HG03175 (cell line): ENCODE data around the gene UTS2B.

Source experiments
- ATAC-seq: cut with Tn5 transposase; IDR thresholded peaks from one replicate; pipeline ENCODE4 v1.9.1; 2021; ENCODE audit warnings: mild to moderate bottlenecking, moderate library complexity; ENCODE audit not compliant: unreplicated experiment

Gene UTS2B, protein sequence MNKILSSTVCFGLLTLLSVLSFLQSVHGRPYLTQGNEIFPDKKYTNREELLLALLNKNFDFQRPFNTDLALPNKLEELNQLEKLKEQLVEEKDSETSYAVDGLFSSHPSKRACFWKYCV

DNA sequence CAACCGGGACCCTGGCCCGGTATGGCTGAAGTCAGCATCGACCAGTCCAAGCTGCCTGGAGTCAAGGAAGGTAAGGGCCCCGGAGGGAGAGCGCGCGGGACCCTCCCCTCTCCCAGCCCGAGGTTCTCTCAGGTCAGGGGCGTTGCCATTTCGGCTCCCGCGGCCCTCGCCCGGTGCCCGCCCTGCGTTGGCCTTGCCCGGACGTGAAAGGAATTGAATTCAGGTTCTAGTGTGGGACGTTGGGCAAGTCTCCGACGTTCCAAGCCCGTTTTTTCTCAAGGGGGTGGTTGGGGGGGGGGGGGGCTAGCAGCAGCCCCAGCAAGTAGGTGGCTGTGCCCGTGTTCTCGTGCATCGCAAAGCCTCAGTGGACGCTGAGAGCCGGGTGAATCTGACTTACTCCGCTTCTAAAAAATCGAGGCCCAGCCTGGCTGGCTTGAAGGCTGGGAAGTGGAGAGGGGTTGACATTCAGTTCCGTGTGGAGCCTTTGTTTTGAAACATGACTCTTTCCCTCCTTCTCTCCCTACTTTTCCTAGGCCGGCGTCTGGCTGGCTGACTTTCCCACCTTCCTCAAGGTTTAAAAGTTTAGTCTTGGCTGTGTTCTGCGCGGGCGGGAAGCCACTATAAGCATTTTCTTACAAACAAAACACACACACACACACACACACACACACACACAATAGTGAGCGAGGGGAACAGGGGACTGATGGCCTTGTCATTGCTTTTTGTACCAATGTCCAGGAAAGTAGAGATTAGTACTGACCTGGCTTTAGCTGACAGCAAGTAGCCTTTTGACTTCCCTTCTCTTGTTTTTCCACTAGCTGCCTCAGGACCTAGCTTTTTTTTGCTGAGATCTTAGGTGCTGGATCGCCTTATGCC, at the start of gene UTS2B:
UTS2B (minus strand) TSS at position 873 of the 876 bp plus-strand sequence. CDS start 48,337 bp downstream, outside the sequence.
- peak; percentile 21 for ATAC-seq

DNA sequence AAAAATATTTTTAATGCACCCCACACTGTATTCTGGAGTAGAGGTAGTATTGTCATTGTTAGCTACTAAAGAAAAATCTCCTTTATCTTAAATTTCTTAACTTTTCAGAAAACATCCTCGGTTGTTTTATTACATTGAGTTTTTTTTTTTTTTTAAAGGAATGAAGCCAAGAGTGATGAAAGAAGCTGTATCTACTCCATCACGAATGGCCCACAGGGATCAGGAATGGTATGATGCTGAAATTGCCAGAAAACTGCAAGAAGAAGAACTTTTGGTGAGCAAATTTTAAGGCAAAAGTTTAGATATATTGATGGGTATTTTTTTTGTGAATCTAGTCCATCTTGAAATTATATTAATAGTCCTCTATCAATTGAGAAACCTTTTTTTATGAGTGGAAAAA, 49.7 kb upstream of the UTS2B start:
- no peak for ATAC-seq

DNA sequence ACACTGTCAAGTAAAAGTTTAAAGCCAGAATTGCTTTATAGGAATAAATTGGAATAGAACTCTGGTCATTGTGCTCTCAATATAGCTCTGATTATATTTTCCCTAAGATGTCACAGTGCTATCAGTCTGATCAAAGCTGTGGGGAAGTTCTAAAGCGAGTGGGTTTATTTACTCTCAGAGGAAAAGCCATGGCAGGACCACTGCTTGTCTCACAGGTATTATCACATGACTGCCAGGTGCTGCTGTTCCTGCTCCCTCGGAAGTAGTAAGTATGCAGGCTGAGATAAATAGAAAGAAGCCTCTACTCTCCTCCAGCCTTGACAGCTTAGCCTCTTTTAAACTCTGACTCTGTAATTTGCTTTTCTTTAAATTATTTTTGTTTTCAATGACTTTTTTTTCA, 49.1 kb upstream of the UTS2B start:
- ATAC-seq = no peak

DNA sequence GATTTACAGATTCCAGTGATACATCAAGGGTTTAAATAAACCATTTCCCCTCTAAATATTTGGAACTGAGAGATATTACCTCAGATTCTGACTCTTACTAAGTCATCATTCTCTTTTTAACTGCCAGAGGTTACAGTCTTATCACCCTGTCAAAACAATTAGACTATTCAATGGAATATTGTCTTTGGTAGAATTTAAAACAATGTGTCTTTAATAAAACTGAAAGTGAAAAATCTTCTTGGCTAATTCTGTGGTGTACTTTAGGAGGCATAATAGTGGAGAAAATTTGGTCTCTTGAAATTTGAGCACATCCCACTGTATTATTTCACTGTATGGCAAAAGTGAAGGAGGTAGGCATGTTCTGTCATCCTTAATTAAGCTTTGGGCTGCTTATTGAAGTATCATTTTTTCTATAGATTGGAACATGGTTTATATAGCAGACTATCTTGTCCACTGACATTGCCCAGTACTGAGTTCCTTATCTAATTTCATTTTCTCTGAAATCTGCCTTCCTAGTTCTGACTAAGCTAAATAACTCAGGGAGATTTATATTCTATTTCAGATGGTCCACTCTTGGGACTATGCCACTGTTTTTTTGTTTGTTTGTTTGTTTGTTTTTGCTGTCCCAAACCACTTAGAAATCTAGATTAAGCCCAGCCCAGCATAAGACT, 48.0 kb upstream of the UTS2B start:
- no peak for ATAC-seq

DNA sequence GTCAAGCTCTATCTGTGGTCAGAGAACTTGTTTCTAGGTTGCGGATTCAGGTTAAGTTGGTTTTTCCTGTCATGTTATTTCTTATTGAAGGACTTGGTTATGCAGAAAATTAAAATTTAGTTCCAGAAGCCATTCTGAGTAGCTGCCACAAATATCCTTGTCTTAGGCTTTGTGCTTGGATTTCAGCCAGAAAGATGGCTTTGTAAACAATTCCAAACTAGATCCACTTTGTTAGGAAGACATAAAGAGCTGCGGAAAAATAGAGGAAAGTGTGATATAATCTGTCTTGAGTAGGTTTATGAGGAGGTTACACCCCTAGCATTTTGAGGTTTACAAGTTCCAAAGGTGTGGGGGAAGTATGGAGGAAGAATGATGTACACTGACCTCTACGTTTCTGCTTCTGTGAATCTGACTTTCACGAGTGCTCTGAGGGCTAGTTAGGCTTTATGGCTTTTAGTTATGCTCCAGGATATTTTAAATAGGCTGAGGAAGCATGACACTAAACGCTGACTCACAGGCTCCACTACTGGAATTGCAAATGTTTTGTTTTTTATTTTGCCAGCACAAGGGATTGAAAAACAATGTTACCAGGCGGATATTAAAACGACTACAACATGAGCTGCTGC, 46.3 kb upstream of the UTS2B start:
- ATAC-seq = no peak

DNA sequence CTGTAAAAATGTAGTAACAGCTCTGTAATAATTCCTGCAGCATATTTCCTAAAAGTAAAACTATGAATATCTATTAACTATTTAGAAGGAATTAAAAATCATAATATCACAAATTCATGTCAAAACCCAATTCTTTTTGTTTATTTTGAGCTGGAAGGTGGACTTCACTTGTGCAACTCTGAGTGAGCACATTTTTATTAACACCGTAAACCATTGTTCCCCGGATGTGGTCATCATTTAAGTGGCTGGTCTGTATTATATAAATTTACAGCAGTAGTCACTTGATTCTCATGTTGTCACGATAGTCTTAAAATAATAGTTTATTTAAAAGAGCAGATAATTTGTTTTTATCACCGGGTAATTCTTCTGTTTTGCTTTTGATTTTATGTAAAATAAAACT, 43.0 kb upstream of the UTS2B start:
- ATAC-seq = no peak

DNA sequence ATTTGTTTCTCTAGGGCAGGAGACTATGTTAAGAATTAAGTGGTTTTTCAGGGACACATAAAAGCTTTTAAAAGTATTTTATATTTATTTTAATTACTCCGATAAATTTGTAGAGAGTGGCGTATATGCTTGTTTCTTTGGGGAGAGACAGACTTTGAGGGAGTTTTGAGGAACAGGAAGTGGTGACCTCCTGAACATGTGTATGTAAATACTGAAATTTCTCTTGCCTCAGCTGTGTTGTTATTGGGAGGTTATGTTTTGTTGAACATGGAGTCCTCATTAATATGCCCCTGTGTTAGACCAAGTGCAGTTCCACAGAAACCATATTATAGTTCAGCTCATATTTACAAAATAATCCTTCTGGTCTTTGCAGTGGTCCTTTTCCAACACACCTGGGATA, 41.8 kb upstream of the UTS2B start:
- ATAC-seq = no peak

DNA sequence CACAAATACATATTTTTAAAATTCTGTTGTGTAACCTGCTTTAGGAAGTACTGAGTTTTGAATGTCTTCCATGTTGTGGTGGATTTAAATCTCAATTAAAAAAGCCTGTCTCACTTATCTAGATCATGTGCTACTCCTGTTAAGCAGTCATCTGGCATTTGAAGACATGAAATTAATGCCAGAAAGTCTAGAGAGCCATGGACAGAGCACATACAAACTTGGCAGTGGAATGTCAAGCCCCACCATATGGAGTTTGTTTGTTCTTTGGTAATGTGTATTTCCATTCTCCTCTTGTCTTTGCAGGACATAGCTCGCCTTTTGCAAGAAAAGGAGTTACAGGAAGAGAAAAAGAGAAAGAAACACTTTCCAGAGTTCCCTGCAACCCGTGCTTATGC, 39.3 kb upstream of the UTS2B start:
- no peak for ATAC-seq

DNA sequence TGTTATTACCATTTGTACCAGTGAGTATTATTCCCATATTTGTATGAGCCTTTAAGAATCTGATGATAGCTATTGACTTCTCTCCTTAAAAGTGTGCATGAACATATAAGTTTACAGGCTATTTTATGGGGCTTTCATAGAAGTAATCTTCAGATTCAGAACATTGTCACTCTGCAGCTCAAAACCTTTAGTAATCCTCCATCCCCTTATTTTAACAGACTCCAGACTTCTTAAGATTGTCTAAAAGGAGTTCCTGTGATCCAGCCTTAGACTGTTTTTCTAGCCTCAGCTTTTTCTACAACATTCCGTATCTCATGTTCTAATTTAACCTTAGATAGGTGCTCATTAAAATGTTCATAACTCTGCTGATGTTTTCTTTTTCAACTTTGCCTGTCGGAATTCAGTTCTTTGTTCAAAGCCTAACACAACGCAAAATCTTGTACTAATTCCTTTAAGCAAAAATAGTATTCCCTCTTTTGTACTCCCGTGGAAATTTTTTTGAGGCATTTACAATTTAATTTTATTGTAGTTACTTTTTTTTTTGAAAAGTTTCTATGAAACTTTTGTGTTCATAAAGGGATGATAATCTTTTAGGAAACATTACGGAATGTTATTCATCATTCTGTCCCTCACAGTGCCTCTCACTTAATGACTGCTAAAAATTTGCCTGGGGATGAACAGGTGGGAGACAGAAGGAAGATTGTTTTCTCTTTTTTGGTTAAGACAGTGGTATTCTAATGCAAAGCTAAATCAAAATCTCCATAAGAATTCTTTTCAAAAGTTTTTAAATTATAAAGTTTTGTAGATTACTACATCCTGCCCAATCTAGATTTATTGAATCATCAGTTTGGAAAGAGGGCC, 38.7 kb upstream of the UTS2B start:
- no peak for ATAC-seq

DNA sequence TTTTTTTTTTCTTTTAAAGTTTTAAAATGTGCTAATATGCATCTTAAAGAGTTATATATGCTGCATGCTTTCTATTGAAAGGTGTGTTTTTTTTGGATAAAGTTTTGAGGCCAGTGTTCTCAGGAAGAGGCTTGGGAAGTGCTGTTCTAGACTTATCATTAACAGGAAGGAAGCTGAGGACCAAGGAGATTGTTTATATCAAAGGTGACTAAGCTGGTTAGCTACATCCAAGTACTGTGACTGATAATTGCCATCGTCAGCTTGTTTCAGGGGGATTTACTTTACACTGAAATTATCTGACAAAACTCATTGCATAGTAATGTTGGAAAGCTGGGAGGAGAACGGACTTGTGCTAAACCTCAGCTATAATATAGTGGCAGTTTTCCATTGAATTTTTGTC, 36.3 kb upstream of the UTS2B start:
- no peak for ATAC-seq

DNA sequence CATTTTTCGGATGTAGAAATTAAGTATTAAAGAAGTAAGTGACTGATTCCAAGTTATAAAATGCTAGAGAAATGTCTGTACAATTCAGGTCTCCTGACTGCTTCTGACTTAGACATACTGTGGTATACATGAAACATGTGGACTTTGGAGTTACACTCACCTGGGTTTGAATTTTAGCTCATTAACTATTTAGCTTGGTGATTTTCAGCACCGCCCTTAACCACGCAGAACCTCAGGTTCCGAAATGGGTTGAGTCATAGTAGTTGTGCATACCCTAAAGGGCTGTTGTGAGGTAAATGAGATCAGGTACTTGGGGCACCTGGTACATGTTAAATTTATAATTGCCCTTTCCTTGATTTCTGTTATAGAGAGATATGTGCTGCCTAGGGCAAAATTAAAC, 32.9 kb upstream of the UTS2B start:
- no peak for ATAC-seq

DNA sequence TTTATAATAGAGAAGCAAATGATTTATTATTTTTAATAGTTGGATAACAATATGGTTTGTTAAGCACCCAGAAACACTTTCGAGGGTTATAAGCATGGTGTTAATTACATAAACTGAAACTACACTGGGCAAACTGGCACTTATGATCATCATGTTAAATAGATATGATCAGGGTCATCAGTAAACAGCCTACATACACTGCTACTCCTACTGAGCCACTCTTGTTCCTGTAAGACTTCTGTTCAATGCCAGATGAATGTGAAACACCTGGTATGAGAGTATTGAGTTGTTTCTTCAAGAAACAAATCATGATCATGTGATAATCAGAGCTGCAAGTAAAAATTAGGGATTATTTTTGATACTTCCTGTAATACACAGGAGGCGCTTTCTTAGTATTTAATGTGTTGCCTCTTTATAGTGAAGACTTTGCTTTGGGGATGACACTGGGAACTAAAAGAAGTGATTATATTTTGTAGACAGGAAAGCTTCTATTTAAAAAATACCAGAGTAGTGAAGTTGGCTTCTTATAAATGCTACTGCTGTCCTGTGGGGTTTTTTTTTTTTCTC, 32.3 kb upstream of the UTS2B start:
- ATAC-seq = peak; percentile 46

DNA sequence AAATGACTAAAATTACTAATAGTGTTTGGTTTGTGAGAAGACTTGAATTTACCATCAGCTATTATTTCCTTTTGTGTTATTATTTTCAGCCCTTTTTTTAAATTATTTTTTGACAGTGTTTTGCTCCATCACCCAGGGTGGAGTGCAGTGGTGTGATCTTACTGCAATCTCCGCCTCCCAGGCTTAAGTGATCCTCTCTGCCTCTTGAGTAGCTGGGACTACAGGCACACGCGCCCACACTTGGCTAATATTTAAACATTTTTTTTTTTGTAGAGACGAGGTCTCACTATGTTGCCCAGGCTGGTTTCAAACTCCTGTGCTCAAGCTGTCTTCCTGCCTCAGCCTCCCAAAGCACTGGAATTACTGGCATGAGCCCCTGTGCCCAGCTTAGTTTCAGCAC, 31.7 kb upstream of the UTS2B start:
- peak; percentile 22 for ATAC-seq

DNA sequence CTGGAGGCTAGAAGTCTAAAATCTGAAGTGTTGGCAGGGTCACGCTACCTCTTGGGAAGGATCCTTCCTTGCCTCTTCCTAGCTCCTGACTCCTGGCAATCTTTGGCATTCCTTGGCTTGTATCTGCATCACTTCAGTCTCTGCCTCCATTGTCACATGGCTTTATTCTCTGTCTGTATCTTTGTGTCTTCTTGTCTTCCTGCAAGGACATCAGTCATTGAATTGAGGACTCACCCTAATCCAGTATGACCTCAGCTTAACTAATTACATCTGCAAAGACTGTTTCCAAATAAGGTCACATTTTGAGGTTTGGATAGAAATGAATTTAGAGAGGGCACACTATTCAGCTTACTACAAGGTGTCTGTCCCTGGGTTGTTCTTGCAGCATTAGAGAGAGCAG, 31.1 kb upstream of the UTS2B start:
- no peak for ATAC-seq

DNA sequence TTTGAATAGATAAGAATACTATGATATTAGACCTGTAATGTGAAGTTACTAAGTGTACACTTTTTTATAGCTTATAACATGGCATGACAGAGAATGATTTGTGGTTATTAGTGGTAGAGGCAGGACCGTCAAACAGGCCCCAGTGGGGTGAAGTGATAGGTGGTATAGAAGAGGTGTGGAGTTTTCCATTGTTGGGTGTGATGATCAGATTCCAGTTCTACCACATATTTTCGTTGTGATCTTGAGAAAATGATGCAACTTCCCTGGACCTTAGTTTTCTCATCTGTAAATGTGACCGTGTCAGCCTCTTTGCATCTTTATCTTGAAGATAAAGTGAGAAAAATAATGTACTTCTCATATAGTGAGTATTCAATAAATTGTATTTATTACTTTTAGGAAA, 30.3 kb upstream of the UTS2B start:
- ATAC-seq = no peak

DNA sequence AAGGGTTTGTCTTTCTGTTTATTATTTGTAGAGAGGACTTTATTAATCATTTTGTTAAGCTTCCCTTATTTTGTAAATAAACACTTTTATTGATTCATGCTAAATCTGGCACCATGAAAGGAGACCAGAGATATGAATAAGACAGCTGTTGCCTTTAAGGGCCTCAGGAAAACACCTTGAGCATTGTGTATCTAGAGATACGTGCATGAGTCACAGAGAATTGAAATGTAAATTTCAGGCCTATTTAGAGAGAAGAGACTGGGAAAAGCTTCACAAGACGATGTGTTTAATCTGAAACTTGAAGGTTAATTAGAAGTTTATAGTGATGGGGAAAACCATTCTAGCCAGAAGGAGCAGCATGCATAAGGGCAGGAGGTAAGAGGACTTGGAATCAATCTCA, 28.6 kb upstream of the UTS2B start:
- ATAC-seq = no peak

DNA sequence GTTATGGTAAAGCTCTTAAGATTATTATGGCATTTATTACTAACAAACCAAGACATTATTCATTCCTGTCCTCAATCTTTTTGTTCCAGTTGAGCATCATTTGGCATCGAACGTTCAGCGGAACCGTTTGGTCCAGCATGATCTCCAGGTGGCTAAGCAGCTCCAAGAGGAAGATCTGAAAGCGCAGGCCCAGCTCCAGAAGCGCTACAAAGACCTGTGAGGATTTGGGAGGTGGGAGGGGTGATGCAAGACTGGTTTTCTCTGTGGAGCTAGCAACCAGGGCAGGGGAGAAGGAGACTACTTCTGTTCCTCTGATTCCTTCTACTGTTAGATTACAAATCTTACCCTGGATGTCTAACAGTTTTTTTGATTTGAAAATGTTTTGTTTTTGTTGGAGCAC, 27.6 kb upstream of the UTS2B start:
- no peak for ATAC-seq

DNA sequence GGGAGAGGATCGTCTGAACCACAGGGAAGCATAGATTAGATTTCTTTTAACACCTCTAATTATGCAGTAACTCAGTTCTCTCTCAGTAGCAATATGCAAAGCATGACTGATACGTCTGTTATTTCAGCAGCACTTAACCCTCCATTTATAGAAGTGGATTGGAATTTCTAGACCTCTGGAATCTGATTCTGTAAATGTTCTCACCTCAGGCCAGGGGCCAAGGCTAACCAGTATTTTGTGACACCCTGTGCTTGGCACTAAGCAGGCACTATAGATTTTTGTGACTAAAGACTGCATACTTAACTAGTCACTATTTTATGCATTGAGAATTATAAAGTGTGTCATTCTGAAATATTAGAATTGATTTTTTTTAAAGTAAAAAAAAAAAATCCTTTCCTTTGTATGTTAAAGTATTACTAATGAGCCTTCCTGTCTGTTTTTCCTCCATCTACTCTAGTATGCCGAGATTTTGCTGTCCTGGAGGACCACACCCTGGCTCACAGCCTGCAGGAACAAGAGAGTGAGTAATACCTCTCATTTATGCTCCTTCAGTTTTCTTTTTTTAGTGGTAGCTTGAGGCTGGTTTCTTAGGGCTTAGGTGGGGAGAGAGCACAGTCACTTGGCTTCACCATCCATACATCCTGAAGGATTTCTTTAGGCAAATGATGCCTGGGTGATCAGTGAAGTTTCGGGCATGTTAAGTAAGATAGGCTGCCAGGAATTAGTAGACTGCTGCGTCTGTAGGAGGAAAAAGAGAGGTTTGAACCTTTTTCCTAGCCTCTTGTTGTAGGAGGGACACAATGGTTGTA, 26.5 kb upstream of the UTS2B start:
- no peak for ATAC-seq

DNA sequence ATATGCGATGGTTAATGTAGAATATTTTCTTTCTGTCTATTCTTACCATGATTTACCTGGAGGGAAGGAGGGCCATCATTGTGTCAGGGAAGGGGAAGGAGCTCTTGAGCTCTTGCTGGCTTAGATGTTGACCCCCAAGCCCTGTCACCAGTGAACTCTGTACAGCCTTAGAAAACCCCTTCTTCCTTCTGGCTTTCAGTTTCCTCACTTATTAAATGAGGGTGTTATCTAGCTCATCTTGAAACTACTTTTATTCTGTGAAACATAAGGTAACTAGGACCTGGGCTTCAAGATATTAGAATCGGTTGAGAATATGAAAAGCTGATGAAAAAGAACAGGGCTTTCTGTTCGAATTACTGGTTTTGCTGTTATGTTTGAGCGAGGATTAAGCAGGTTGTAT, 25.1 kb upstream of the UTS2B start:
- ATAC-seq = peak; percentile 85
